ENCODE measurements around the gene ITPR2. TPM values are rescaled to one million over a fixed set of nuclear protein-coding genes. Genes with fewer than 3 reads are reported as not detected.

Gene ITPR2
- total RNA-seq, 1 experiment from 2014 or later = 26.0 TPM

GRCh38 chr12:26698186-26698585, 134.8 kb downstream of the ITPR2 start:
- H3K9me3 ChIP-seq (ENCODE audit: insufficient read depth, low read depth) = no peaks in the 10 kb centered on the region; the same call in 1 of the 2 replicates
- no peaks in the 10 kb centered on the region for H3F3A ChIP-seq (ENCODE audit: insufficient read depth, low read depth)
- ChIA-PET CTCF (no interaction called here), POLR2A (ENCODE audit: unreplicated experiment) (no interaction called here)
- H3K4me2 ChIP-seq = no peak overlapping the region
- TF ChIP-seq EZH2 (IDR thresholded peaks at IDR 0.05; ENCODE audit: low read depth) (no peak), CTCF (conservative IDR thresholded peaks at IDR 0.05) (no peak)
- H3K79me2 ChIP-seq (ENCODE audit: low read depth) = no peaks in the 10 kb centered on the region
- H3K4me1 ChIP-seq (replicated peaks; ENCODE audit: insufficient read depth) = no peaks in the 10 kb centered on the region
- no peak overlapping the region for H3K27ac ChIP-seq
- intact Hi-C loops (cut with micrococcal nuclease; ENCODE audit: unreplicated experiment) = loop anchor here (10.0 kb wide), 2 partner anchors 663 to 1703 kb away; no protein-coding TSS in a partner anchor
- no TSS peak for BruUV-seq (replicated peaks)
- H4K20me1 ChIP-seq (ENCODE audit: insufficient read depth) = no peaks in the 10 kb centered on the region
- H3K9me2 ChIP-seq (ENCODE audit: insufficient read depth) = no peaks in the 10 kb centered on the region
- H3K36me3 ChIP-seq (ENCODE audit: low read depth) = no peaks in the 10 kb centered on the region
- no peaks in the 10 kb centered on the region for H3K27me3 ChIP-seq (ENCODE audit: insufficient read depth, low read depth)
- no peak overlapping the region for H3K4me3 ChIP-seq
- H2AFZ ChIP-seq = no peak overlapping the region
- DNase-seq = no peak

GRCh38 chr12:26697217-26697616, 135.8 kb downstream of the ITPR2 start:
- H4K20me1 ChIP-seq (ENCODE audit: insufficient read depth) = no peaks in the 10 kb centered on the region
- no peak overlapping the region for H3K4me2 ChIP-seq
- H3K4me1 ChIP-seq (replicated peaks; ENCODE audit: insufficient read depth) = peaks cover 2% of the 10 kb centered on the region
- no peaks in the 10 kb centered on the region for H3K36me3 ChIP-seq (ENCODE audit: low read depth)
- no peak overlapping the region for H2AFZ ChIP-seq
- H3K4me3 ChIP-seq = no peak overlapping the region
- no peaks in the 10 kb centered on the region for H3K27me3 ChIP-seq (ENCODE audit: insufficient read depth, low read depth)
- DNase-seq = no peak
- no peak for TF ChIP-seq CTCF (conservative IDR thresholded peaks at IDR 0.05)
- no peak for TF ChIP-seq EZH2 (IDR thresholded peaks at IDR 0.05; ENCODE audit: low read depth)
- H3F3A ChIP-seq (ENCODE audit: insufficient read depth, low read depth) = no peaks in the 10 kb centered on the region
- no peaks in the 10 kb centered on the region for H3K79me2 ChIP-seq (ENCODE audit: low read depth)
- H3K9me3 ChIP-seq (ENCODE audit: insufficient read depth, low read depth) = no peaks in the 10 kb centered on the region; the same call in 1 of the 2 replicates
- H3K9me2 ChIP-seq (ENCODE audit: insufficient read depth) = no peaks in the 10 kb centered on the region
- intact Hi-C loops (cut with micrococcal nuclease; ENCODE audit: unreplicated experiment) = loop anchor here (10.0 kb wide), 2 partner anchors 662 to 1702 kb away; no protein-coding TSS in a partner anchor
- no TSS peak for BruUV-seq (replicated peaks)
- H3K27ac ChIP-seq = no peak overlapping the region
- POLR2A ChIA-PET (ENCODE audit: unreplicated experiment) = interaction anchor here (0.7 kb wide), 1 partner anchor 596 kb away, joined by 3 read pairs; no protein-coding TSS in a partner anchor
- CTCF ChIA-PET = interaction anchor here (0.6 kb wide), 1 partner anchor 477 kb away, joined by 3 read pairs; no protein-coding TSS in a partner anchor

- DNase-seq = no peak
- H3K27me3 ChIP-seq (ENCODE audit: insufficient read depth, low read depth) = no peaks in the 10 kb centered on the region
- BruUV-seq (replicated peaks) = no TSS peak
- CTCF ChIA-PET = no interaction called here
- H3K9me2 ChIP-seq (ENCODE audit: insufficient read depth) = no peaks in the 10 kb centered on the region
- no peaks in the 10 kb centered on the region for H4K20me1 ChIP-seq (ENCODE audit: insufficient read depth)
- no peak overlapping the region for H3K27ac ChIP-seq
- no peaks in the 10 kb centered on the region for H3K79me2 ChIP-seq (ENCODE audit: low read depth)
- no peaks in the 10 kb centered on the region; the same call in 1 of the 2 replicates for H3K9me3 ChIP-seq (ENCODE audit: insufficient read depth, low read depth)
- no peak overlapping the region for H3K4me2 ChIP-seq
- no peak overlapping the region for H2AFZ ChIP-seq
- no peak for TF ChIP-seq EZH2 (IDR thresholded peaks at IDR 0.05; ENCODE audit: low read depth)
- no peaks in the 10 kb centered on the region for H3K36me3 ChIP-seq (ENCODE audit: low read depth)
- H3K4me3 ChIP-seq = no peak overlapping the region
- intact Hi-C loops (cut with micrococcal nuclease; ENCODE audit: unreplicated experiment) = loop anchor here (10.0 kb wide), 2 partner anchors 662 to 1702 kb away; no protein-coding TSS in a partner anchor
- peaks cover 7% of the 10 kb centered on the region for H3K4me1 ChIP-seq (replicated peaks; ENCODE audit: insufficient read depth)
- POLR2A ChIA-PET (ENCODE audit: unreplicated experiment) = no interaction called here
- H3F3A ChIP-seq (ENCODE audit: insufficient read depth, low read depth) = 0 out of 2 replicates have a peak, but pooled peaks cover 5% of the 10 kb centered on the region
These were observed 136.3 kb downstream of the ITPR2 start for GRCh38 chr12:26696613-26697092.

Measured in PC-9 (cell line).